ENCODE data around the gene RALGAPB. TPM values are rescaled to one million over a fixed set of nuclear protein-coding genes. Genes with fewer than 3 reads are reported as not detected.

The RALGAPB gene
- total and polyA plus RNA-seq, 4 donors = 9.0 to 58.5 (median 21.3) TPM

DNA sequence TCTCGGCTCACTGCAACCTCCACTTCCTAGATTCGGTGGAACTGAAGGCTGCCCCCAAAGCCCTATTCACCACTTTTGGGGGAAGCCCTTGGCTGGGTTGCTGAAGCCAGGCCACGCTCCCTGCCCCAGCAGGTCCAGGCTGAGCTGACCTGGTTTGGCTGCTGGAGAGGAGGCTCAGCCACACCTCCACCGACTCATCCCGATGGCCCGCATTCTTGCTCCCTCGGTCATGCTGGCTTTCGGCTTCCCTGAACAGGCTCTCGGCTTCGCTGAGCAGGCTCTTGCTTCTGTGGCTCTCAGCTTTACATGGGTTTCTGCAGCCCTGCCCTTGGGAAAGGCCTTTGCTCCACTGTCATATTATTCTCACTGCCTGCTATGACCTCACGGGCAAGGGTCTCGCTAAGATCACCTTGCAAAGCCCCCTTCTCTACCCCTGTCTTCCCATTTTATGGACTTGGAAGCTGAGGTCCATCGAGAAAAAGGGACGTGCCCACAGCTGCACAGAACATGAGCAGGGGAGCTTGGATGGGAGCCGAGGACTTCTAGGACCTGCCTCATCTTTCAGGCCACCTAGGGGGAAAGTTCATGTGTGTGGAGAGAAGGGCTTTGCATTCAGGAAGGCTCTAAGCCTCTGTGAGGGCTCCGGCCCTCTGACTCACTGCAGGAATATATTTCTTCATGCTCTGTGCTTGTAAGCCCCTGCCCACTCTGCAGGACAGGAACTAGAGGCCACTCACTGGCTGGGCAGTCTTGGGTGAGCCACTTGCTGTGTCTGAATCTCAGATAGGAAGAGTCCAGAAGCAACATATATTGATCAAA lies 144.6 kb downstream of the RALGAPB start:
- no peak overlapping the region for H3K4me3 ChIP-seq
- H3K27me3 ChIP-seq (ENCODE audit: control insufficient read depth in 3 of 3, insufficient read depth in 3 of 3, low read length in 2 of 3) = peaks cover 0 to 34% (median 0%) of the 10 kb centered on the region in 3 donors
- TF ChIP-seq, protein P1, sequence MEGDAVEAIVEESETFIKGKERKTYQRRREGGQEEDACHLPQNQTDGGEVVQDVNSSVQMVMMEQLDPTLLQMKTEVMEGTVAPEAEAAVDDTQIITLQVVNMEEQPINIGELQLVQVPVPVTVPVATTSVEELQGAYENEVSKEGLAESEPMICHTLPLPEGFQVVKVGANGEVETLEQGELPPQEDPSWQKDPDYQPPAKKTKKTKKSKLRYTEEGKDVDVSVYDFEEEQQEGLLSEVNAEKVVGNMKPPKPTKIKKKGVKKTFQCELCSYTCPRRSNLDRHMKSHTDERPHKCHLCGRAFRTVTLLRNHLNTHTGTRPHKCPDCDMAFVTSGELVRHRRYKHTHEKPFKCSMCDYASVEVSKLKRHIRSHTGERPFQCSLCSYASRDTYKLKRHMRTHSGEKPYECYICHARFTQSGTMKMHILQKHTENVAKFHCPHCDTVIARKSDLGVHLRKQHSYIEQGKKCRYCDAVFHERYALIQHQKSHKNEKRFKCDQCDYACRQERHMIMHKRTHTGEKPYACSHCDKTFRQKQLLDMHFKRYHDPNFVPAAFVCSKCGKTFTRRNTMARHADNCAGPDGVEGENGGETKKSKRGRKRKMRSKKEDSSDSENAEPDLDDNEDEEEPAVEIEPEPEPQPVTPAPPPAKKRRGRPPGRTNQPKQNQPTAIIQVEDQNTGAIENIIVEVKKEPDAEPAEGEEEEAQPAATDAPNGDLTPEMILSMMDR (IDR thresholded peaks at IDR 0.05; ENCODE audit: control extremely low read depth, extremely low read depth) = no peak
- DNase-seq = no peak
- H3K4me1 ChIP-seq (ENCODE audit: control insufficient read depth in 5 of 5, insufficient read depth in 5 of 5, low read length in 5 of 5) = no peaks in the 10 kb centered on the region
- no peaks in the 10 kb centered on the region for H3K36me3 ChIP-seq (ENCODE audit: control insufficient read depth in 4 of 4, insufficient read depth in 4 of 4, low read length in 4 of 4)
- H3K9ac ChIP-seq (ENCODE audit: insufficient read depth in 1 of 2, low read length in 2 of 2) = no peak overlapping the region
- 71 to 78% methylated on average over 16 of the region's 16 CpGs for WGBS, 2 donors
- no peak overlapping the region for H3K27ac ChIP-seq (ENCODE audit: low read depth in 1 of 2, low read length in 1 of 2)
- ATAC-seq (ENCODE audit: insufficient read depth, low FRiP score) = no peak
- no peaks in the 10 kb centered on the region for H3K9me3 ChIP-seq (ENCODE audit: control insufficient read depth in 4 of 4, insufficient read depth in 3 of 4, low read length in 3 of 4)

DNA sequence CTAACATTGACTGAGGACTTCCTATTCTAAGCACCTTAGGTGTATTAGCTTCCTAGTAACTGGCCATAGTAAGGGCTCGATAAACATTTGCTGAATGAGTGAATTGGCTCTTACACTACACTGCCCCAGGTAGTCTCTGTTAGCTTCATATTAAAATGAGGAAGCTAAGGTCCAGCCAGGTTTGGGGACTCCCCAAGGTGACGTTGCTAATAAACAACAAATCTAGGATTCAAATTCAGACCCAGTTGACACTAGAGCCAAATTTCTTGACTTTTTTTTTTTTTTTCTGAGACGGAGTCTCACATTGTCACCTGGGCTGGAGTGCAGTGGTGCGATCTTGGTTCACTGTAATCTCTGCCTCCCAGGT lies 145.2 kb downstream of the RALGAPB start:
- Histone ChIP-seq H3K27ac (ENCODE audit: low read depth in 1 of 2, low read length in 1 of 2) (no peak overlapping the region), H3K4me3 (no peak overlapping the region), H3K9ac (ENCODE audit: insufficient read depth in 1 of 2, low read length in 2 of 2) (no peak overlapping the region), H3K36me3 (ENCODE audit: control insufficient read depth in 4 of 4, insufficient read depth in 4 of 4, low read length in 4 of 4) (no peaks in the 10 kb centered on the region), H3K27me3 (ENCODE audit: control insufficient read depth in 3 of 3, insufficient read depth in 3 of 3, low read length in 2 of 3) (peaks cover 0 to 34% (median 2%) of the 10 kb centered on the region in 3 donors), H3K4me1 (ENCODE audit: control insufficient read depth in 5 of 5, insufficient read depth in 5 of 5, low read length in 5 of 5) (no peaks in the 10 kb centered on the region), H3K9me3 (ENCODE audit: control insufficient read depth in 4 of 4, insufficient read depth in 3 of 4, low read length in 3 of 4) (no peaks in the 10 kb centered on the region)
- WGBS, 2 donors = 75 to 88% methylated on average over 4 of the region's 4 CpGs
- DNase-seq = no peak
- no peak for ATAC-seq (ENCODE audit: insufficient read depth, low FRiP score)
- TF ChIP-seq, protein P1 (IDR thresholded peaks at IDR 0.05; ENCODE audit: control extremely low read depth, extremely low read depth) = no peak

DNA sequence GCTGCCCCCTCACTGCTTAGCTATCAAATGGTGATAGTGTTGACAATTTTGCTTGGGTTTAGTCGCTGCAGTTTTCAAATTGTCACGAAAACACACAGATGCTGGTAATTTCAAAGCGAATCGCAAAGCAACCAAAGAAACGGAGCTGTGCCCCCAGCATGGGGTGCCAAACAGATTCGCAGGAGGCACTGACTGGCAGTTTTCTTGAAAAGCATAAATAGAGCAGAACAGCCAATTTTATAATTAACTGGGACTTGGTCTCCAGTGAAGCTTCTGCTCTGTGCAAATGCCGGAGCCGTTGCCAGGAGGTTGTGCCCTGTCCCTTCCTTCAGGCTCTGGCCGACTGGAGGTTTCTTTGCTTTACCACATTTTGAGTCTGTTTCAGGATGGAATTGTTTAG lies 147.8 kb downstream of the RALGAPB start:
- DNase-seq (no peak), ATAC-seq (ENCODE audit: insufficient read depth, low FRiP score) (no peak)
- TF ChIP-seq, protein P1 (IDR thresholded peaks at IDR 0.05; ENCODE audit: control extremely low read depth, extremely low read depth) = no peak
- H3K27ac ChIP-seq (ENCODE audit: low read depth in 1 of 2, low read length in 1 of 2) = no peak overlapping the region
- 59 to 65% methylated on average over 9 of the region's 9 CpGs for WGBS, 2 donors
- no peak overlapping the region for H3K4me3 ChIP-seq
- H3K9me3 ChIP-seq (ENCODE audit: control insufficient read depth in 4 of 4, insufficient read depth in 3 of 4, low read length in 3 of 4) = peaks cover 0 to 9% (median 2%) of the 10 kb centered on the region in 4 donors
- H3K9ac ChIP-seq (ENCODE audit: insufficient read depth in 1 of 2, low read length in 2 of 2) = no peak overlapping the region
- H3K4me1 ChIP-seq (ENCODE audit: control insufficient read depth in 5 of 5, insufficient read depth in 5 of 5, low read length in 5 of 5) = no peaks in the 10 kb centered on the region
- no peaks in the 10 kb centered on the region for H3K36me3 ChIP-seq (ENCODE audit: control insufficient read depth in 4 of 4, insufficient read depth in 4 of 4, low read length in 4 of 4)
- H3K27me3 ChIP-seq (ENCODE audit: control insufficient read depth in 3 of 3, insufficient read depth in 3 of 3, low read length in 2 of 3) = peaks cover 0 to 31% (median 2%) of the 10 kb centered on the region in 3 donors

Data from lung (tissue), 12 donors.